HEK293T (cell line): ENCODE data around the gene CREB5.
"Not testable (repeated sequence)": the region's sequence is repeated elsewhere in the genome, so short reads cannot be mapped to it uniquely, and the experiment has no call there.

ENCODE experiments used
- CTCF ChIA-PET: fragments of 350-600 bp; formaldehyde crosslinking; extraction: SDS; loops from one replicate; lab custom pipeline; 2021; ENCODE audit warnings: antibody characterized with exemption, inconsistent platforms; lab: Yijun Ruan, JAX
- POLR2A ChIA-PET: fragments of 350-600 bp; formaldehyde crosslinking; extraction: SDS; loops from one replicate; lab custom pipeline; 2020; ENCODE audit warnings: antibody characterized with exemption, inconsistent platforms; lab: Yijun Ruan, JAX
- DNase-seq: peaks from one replicate; pipeline ENCODE4 v3.0.0; 2012; ENCODE audit warnings: mixed read lengths; ENCODE audit errors: extremely low spot score
- ARNT ChIP-seq: fragments of 450-650 bp; IDR thresholded peaks from 2 replicates; pipeline ENCODE4 v1.6.1; 2017; ENCODE audit warnings: mild to moderate bottlenecking
- BHLHE40 ChIP-seq: fragments of 450-650 bp; IDR thresholded peaks from 2 replicates; pipeline ENCODE4 v1.6.1; 2016; ENCODE audit warnings: mild to moderate bottlenecking, moderate library complexity, borderline replicate concordance
- CTBP1 ChIP-seq: fragments of 450-650 bp; IDR thresholded peaks from 2 replicates; pipeline ENCODE4 v1.6.1; 2016; ENCODE audit warnings: borderline replicate concordance
- ELF4 ChIP-seq: fragments of 450-650 bp; IDR thresholded peaks from 2 replicates; pipeline ENCODE4 v1.6.1; 2017; ENCODE audit warnings: antibody characterized with exemption
- FOXA1 ChIP-seq: fragments of 450-650 bp; IDR thresholded peaks from 2 replicates; pipeline ENCODE4 v1.6.1; 2016; ENCODE audit warnings: mild to moderate bottlenecking
- FOXK2 ChIP-seq: fragments of 450-650 bp; IDR thresholded peaks from 2 replicates; pipeline ENCODE4 v1.6.1; 2016; ENCODE audit warnings: mild to moderate bottlenecking
- FOXM1 ChIP-seq: fragments of 450-650 bp; IDR thresholded peaks from 2 replicates; pipeline ENCODE4 v1.6.1; 2017; ENCODE audit warnings: mild to moderate bottlenecking, borderline replicate concordance
- HDGF ChIP-seq: fragments of 450-650 bp; IDR thresholded peaks from 2 replicates; pipeline ENCODE4 v1.6.1; 2017; ENCODE audit warnings: antibody characterized with exemption, borderline replicate concordance
- L3MBTL2 ChIP-seq: fragments of 450-650 bp; conservative IDR thresholded peaks from 2 replicates; pipeline ENCODE4 v1.6.1; 2016; ENCODE audit warnings: mild to moderate bottlenecking
- LEF1 ChIP-seq: fragments of 450-650 bp; IDR thresholded peaks from 2 replicates; pipeline ENCODE4 v1.6.1; 2017; ENCODE audit warnings: mild to moderate bottlenecking, borderline replicate concordance
- NFRKB ChIP-seq: fragments of 450-650 bp; IDR thresholded peaks from 2 replicates; pipeline ENCODE4 v1.6.1; 2016; ENCODE audit warnings: mild to moderate bottlenecking, moderate library complexity
- SP1 ChIP-seq: fragments of 450-650 bp; IDR thresholded peaks from 2 replicates; pipeline ENCODE4 v1.6.1; 2017
- SUZ12 ChIP-seq: fragments of 450-650 bp; IDR thresholded peaks from 2 replicates; pipeline ENCODE4 v1.6.1; 2016; ENCODE audit warnings: mild to moderate bottlenecking
- TARDBP ChIP-seq: fragments of 450-650 bp; IDR thresholded peaks from 2 replicates; pipeline ENCODE4 v1.6.1; 2016
- ZNF384 ChIP-seq: fragments of 450-650 bp; IDR thresholded peaks from 2 replicates; pipeline ENCODE4 v1.6.1; 2016
- TF ChIP-seq, protein P1 (sequence below): fragments of 450-650 bp; IDR thresholded peaks from 2 replicates; pipeline ENCODE4 v1.6.1; 2016

The CREB5 gene

GRCh38 chr7:28785041-28785995, 373.0 kb downstream of the CREB5 start:
- CTCF ChIA-PET: no interaction called here
- no peak for DNase-seq
- POLR2A ChIA-PET: no interaction called here
- TF ChIP-seq ZNF384 (no peak), HDGF (no peak), FOXA1 (no peak), SUZ12 (no peak), TARDBP (no peak), LEF1 (no peak), ELF4 (no peak), SP1 (no peak), L3MBTL2 (no peak), FOXK2 (no peak), CTBP1 (no peak), FOXM1 (no peak), BHLHE40 (no peak), NFRKB (no peak), ARNT (no peak)
- TF ChIP-seq, protein P1, sequence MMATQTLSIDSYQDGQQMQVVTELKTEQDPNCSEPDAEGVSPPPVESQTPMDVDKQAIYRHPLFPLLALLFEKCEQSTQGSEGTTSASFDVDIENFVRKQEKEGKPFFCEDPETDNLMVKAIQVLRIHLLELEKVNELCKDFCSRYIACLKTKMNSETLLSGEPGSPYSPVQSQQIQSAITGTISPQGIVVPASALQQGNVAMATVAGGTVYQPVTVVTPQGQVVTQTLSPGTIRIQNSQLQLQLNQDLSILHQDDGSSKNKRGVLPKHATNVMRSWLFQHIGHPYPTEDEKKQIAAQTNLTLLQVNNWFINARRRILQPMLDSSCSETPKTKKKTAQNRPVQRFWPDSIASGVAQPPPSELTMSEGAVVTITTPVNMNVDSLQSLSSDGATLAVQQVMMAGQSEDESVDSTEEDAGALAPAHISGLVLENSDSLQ: no peak

DNA sequence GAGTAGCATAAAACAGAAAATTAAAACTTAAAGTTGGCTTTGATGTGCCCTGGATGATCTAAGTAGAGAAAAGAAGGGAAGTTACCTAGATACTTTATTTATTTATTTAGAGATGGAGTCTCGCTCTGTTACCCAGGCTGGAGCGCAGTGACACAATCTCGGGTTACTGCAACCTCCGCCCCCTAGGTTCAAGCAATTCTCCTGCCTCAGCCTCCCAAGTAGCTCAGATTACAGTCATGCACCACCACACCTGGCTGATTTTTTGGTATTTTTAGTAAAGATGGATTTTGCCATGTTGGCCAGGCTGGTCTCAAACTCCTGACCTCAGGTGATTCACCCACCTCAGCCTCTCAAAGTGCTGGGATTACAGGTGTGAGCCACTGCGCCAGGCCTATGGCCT, 373.8 kb downstream of the CREB5 start:
- CTCF ChIA-PET, DNase-seq, POLR2A ChIA-PET: not testable (repeated sequence)

GRCh38 chr7:28787106-28787505, 374.8 kb downstream of the CREB5 start:
- ChIA-PET CTCF (no interaction called here), POLR2A (interaction anchor here (0.7 kb wide), 1 partner anchor 38 kb away, joined by 3 read pairs; no protein-coding TSS in a partner anchor)
- DNase-seq: no peak
- no peak for TF ChIP-seq HDGF
- no peak for TF ChIP-seq SUZ12
- TF ChIP-seq ARNT: no peak
- TF ChIP-seq BHLHE40: no peak
- no peak for TF ChIP-seq SP1
- TF ChIP-seq FOXK2: no peak
- TF ChIP-seq FOXM1: no peak
- TF ChIP-seq, protein P1: no peak
- no peak for TF ChIP-seq ZNF384
- TF ChIP-seq LEF1: no peak
- TF ChIP-seq FOXA1: no peak
- no peak for TF ChIP-seq L3MBTL2
- no peak for TF ChIP-seq TARDBP
- TF ChIP-seq NFRKB: no peak
- no peak for TF ChIP-seq CTBP1
- no peak for TF ChIP-seq ELF4

- ChIA-PET POLR2A (no interaction called here), CTCF (interaction anchor here (0.7 kb wide), 1 partner anchor 82 kb away, joined by 3 read pairs; no protein-coding TSS in a partner anchor)
- TF ChIP-seq, protein P1: no peak
- TF ChIP-seq CTBP1 (no peak), ARNT (no peak), FOXA1 (no peak)
- DNase-seq: no peak
Observed at GRCh38 chr7:28790467-28790866, 378.1 kb downstream of the CREB5 start.

GRCh38 chr7:28792858-28793257, 380.5 kb downstream of the CREB5 start:
- POLR2A ChIA-PET: no interaction called here
- CTCF ChIA-PET: no interaction called here
- DNase-seq: no peak
- TF ChIP-seq LEF1: no peak
- TF ChIP-seq ARNT: no peak
- TF ChIP-seq, protein P1: no peak
- TF ChIP-seq FOXM1: no peak
- no peak for TF ChIP-seq BHLHE40
- no peak for TF ChIP-seq SUZ12
- no peak for TF ChIP-seq TARDBP

DNA sequence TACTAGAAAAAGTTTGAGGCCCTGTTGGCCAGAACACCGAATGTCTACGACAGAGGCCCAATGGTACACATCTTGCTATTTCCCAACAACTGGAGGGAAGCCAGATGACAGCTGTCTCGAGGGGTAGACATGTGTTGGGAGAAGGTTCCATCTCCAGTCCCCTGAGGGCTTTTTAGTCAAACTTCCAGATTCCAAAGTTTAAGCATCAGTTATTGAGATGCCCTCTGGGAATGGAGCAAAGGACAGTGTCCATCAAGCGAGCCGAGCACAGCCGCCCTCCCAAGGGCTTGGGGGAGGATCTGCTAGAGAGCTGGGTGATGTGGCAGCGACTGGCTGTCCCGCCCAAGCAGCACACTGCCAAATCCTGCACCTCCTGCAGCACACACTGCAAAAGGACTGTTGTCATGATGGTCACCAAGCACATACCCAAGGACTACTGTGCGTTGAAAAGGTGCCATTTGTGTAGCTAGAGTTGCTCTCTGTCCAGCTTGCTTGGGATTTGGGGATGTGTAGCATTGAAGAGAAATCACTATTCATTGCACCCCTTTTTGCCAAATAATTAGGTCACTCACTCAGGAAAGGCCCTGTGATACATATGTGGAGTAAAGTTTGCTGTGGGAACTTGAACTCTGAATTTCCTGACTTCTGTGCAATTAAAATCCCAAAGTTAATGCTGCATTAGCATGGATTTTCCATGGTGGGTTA, 381.2 kb downstream of the CREB5 start:
- POLR2A ChIA-PET: no interaction called here
- TF ChIP-seq ZNF384: no peak
- TF ChIP-seq ARNT: no peak
- no peak for TF ChIP-seq CTBP1
- TF ChIP-seq FOXM1: no peak
- TF ChIP-seq, protein P1: no peak
- no peak for TF ChIP-seq L3MBTL2
- TF ChIP-seq HDGF: no peak
- TF ChIP-seq SP1: no peak
- TF ChIP-seq ELF4: no peak
- no peak for TF ChIP-seq NFRKB
- no peak for TF ChIP-seq TARDBP
- TF ChIP-seq BHLHE40: no peak
- TF ChIP-seq FOXA1: no peak
- TF ChIP-seq SUZ12: no peak
- TF ChIP-seq FOXK2: no peak
- TF ChIP-seq LEF1: no peak
- no peak for DNase-seq
- CTCF ChIA-PET: no interaction called here
